ENCODE data around the gene SP100.

- TF ChIP-seq CTCF (IDR thresholded peaks at IDR 0.05) (no peak), EP300 (IDR thresholded peaks at IDR 0.05) (no peak)
These were observed 12.3 kb upstream of the SP100 start for GRCh38 chr2:230403746-230404145.

All from gastroesophageal sphincter (tissue), 3 donors.